Measurements from ENCODE around the gene IGFBPL1. TPM values are rescaled to one million over a fixed set of nuclear protein-coding genes. Genes with fewer than 3 reads are reported as not detected.

Gene IGFBPL1
- total RNA-seq, 2 experiments from 2014 or later: not detected

DNA sequence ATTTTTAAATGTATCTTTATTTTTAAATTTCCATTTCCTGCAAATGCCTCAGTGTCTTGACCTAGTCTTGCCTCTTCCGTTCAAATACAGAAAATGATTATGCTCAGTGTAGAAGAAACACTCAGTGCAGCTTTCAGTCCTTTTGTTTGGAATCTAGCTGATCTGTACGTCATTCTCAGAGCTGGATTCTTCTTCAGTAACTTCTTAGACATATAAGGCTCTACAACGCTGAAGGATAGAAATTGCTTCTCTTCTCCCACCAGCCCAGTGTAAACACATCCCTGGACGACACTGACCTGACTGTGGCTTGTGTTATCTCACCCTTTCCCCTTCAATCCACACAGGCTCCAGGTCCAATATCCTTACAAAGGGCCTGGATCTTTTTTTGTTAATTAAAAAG is 34.9 kb downstream of the IGFBPL1 start:
- Histone ChIP-seq H3K9me3 (ENCODE audit: low read length) (no peaks in the 10 kb centered on the region), H3K36me3 (ENCODE audit: insufficient read depth, low read length) (no peaks in the 10 kb centered on the region), H3K79me2 (ENCODE audit: insufficient read depth, low read depth, low read length) (no peaks in the 10 kb centered on the region), H3K4me2 (ENCODE audit: low read length) (no peak overlapping the region), H3K9me2 (ENCODE audit: insufficient read depth, low read length) (no peaks in the 10 kb centered on the region), H4K20me1 (ENCODE audit: insufficient read depth, low read length) (no peaks in the 10 kb centered on the region), H3K4me3 (ENCODE audit: low read depth, low read length, poor library complexity, severe bottlenecking) (no peak overlapping the region), H3K4me1 (ENCODE audit: insufficient read depth, low read length, poor library complexity, severe bottlenecking) (no peaks in the 10 kb centered on the region), H3K27ac (ENCODE audit: low read depth, low read length, poor library complexity, severe bottlenecking) (no peak overlapping the region), H2AFZ (ENCODE audit: low read length) (no peak overlapping the region)
- BruUV-seq (replicated peaks): no TSS peak
- TF ChIP-seq, protein P1, sequence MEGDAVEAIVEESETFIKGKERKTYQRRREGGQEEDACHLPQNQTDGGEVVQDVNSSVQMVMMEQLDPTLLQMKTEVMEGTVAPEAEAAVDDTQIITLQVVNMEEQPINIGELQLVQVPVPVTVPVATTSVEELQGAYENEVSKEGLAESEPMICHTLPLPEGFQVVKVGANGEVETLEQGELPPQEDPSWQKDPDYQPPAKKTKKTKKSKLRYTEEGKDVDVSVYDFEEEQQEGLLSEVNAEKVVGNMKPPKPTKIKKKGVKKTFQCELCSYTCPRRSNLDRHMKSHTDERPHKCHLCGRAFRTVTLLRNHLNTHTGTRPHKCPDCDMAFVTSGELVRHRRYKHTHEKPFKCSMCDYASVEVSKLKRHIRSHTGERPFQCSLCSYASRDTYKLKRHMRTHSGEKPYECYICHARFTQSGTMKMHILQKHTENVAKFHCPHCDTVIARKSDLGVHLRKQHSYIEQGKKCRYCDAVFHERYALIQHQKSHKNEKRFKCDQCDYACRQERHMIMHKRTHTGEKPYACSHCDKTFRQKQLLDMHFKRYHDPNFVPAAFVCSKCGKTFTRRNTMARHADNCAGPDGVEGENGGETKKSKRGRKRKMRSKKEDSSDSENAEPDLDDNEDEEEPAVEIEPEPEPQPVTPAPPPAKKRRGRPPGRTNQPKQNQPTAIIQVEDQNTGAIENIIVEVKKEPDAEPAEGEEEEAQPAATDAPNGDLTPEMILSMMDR (conservative IDR thresholded peaks at IDR 0.05; ENCODE audit: low read length): no peak
- no peak for TF ChIP-seq EZH2phosphoT487 (IDR thresholded peaks at IDR 0.05; ENCODE audit: borderline replicate concordance, low read depth, low read length)
- CTCF ChIA-PET (ENCODE audit: unreplicated experiment): no interaction called here
- no peak for DNase-seq (ENCODE audit: low spot score)
- POLR2A ChIA-PET: interaction anchor here (0.7 kb wide), 2 partner anchors 28 to 32 kb away, joined by 4 to 6 read pairs; no protein-coding TSS in a partner anchor
- intact Hi-C loops (cut with micrococcal nuclease; ENCODE audit: unreplicated experiment): no loop called here

DNA sequence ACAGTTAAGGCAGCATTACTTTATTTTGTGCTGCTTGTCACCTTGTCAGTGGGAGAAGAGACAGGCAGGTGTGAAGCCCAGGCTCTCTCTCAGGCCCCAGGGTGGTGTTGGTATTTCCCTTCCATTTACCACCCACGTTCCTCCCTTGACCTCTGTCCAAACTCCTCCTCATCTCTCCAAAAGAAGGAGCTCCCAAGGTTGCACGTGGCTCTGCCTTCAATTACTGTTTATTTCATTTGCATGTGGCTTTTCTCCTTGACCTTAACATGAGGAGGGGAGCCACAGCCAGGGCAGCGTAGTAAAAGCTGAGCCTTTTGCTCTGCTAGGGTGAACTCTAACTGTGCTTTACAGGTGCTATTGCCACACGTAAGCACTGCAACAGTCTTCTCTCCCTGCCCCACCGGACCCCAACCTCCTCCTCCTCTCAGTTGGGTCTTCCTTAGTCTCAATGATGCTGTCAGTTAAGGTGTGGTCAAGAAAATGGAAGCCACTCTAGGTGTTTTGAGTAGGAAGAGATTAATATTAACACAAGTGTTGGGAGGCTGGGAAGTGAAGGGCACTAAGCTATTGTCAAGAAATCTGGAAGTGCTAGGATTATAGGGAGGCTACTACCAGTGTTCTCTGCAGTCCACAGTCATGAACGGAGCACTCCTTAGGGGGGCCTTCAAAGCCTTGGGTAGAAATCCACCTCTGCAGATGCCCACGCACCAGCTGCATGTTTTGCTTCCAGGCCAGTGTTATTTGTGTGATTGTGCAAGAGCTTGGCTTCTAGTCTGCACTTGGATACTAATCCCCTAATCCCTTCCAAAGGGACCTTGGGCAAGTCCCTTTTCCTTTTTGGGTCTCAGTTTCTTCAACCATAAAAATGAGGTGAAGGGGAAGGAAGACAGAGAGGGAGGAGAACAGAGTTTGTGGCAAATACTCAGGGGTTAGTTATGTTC is 35.7 kb downstream of the IGFBPL1 start:
- H3K79me2 ChIP-seq (ENCODE audit: insufficient read depth, low read depth, low read length): no peaks in the 10 kb centered on the region
- H3K27ac ChIP-seq (ENCODE audit: low read depth, low read length, poor library complexity, severe bottlenecking): no peak overlapping the region
- H3K4me2 ChIP-seq (ENCODE audit: low read length): no peak overlapping the region
- H3K4me3 ChIP-seq (ENCODE audit: low read depth, low read length, poor library complexity, severe bottlenecking): no peak overlapping the region
- CTCF ChIA-PET (ENCODE audit: unreplicated experiment): no interaction called here
- no peaks in the 10 kb centered on the region for H3K4me1 ChIP-seq (ENCODE audit: insufficient read depth, low read length, poor library complexity, severe bottlenecking)
- no TSS peak for BruUV-seq (replicated peaks)
- intact Hi-C loops (cut with micrococcal nuclease; ENCODE audit: unreplicated experiment): no loop called here
- H3K9me2 ChIP-seq (ENCODE audit: insufficient read depth, low read length): no peaks in the 10 kb centered on the region
- TF ChIP-seq, protein P1 (conservative IDR thresholded peaks at IDR 0.05; ENCODE audit: low read length): no peak
- TF ChIP-seq EZH2phosphoT487 (IDR thresholded peaks at IDR 0.05; ENCODE audit: borderline replicate concordance, low read depth, low read length): no peak
- DNase-seq (ENCODE audit: low spot score): no peak
- H2AFZ ChIP-seq (ENCODE audit: low read length): no peak overlapping the region
- POLR2A ChIA-PET: interaction anchor here (0.7 kb wide), 1 partner anchor 28 kb away, joined by 6 read pairs; no protein-coding TSS in a partner anchor
- H3K36me3 ChIP-seq (ENCODE audit: insufficient read depth, low read length): no peaks in the 10 kb centered on the region
- H3K9me3 ChIP-seq (ENCODE audit: low read length): no peaks in the 10 kb centered on the region
- H4K20me1 ChIP-seq (ENCODE audit: insufficient read depth, low read length): no peaks in the 10 kb centered on the region

DNA sequence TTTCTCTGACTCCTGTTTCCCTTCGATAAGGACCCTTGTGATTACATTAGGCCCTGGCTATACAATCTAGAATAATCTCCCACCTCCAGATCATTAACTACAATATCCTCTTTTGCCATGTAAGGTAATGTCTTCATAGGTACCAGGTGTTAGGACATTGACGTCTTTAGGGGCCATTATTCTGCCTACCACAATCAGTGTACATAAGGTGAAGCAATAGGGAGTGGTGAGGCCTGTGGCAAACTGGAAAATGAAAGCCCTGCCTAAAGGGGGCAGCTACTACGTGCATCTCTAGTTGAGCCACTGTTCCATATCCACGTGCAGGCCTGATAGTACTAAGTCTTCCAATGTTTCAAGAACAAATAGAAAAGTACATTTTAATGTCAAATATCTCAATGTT is 36.5 kb downstream of the IGFBPL1 start:
- Histone ChIP-seq H3K4me3 (ENCODE audit: low read depth, low read length, poor library complexity, severe bottlenecking) (no peak overlapping the region), H3K36me3 (ENCODE audit: insufficient read depth, low read length) (no peaks in the 10 kb centered on the region), H3K4me1 (ENCODE audit: insufficient read depth, low read length, poor library complexity, severe bottlenecking) (no peaks in the 10 kb centered on the region), H3K9me2 (ENCODE audit: insufficient read depth, low read length) (no peaks in the 10 kb centered on the region), H3K4me2 (ENCODE audit: low read length) (no peak overlapping the region), H4K20me1 (ENCODE audit: insufficient read depth, low read length) (no peaks in the 10 kb centered on the region), H3K27ac (ENCODE audit: low read depth, low read length, poor library complexity, severe bottlenecking) (no peak overlapping the region), H3K79me2 (ENCODE audit: insufficient read depth, low read depth, low read length) (no peaks in the 10 kb centered on the region), H2AFZ (ENCODE audit: low read length) (no peak overlapping the region), H3K9me3 (ENCODE audit: low read length) (no peaks in the 10 kb centered on the region)
- POLR2A ChIA-PET: no interaction called here
- no peak for DNase-seq (ENCODE audit: low spot score)
- CTCF ChIA-PET (ENCODE audit: unreplicated experiment): no interaction called here
- intact Hi-C loops (cut with micrococcal nuclease; ENCODE audit: unreplicated experiment): no loop called here
- no TSS peak for BruUV-seq (replicated peaks)
- no peak for TF ChIP-seq EZH2phosphoT487 (IDR thresholded peaks at IDR 0.05; ENCODE audit: borderline replicate concordance, low read depth, low read length)
- TF ChIP-seq, protein P1 (conservative IDR thresholded peaks at IDR 0.05; ENCODE audit: low read length): no peak
